Measurements from ENCODE around the gene SDK1.

Gene SDK1

DNA sequence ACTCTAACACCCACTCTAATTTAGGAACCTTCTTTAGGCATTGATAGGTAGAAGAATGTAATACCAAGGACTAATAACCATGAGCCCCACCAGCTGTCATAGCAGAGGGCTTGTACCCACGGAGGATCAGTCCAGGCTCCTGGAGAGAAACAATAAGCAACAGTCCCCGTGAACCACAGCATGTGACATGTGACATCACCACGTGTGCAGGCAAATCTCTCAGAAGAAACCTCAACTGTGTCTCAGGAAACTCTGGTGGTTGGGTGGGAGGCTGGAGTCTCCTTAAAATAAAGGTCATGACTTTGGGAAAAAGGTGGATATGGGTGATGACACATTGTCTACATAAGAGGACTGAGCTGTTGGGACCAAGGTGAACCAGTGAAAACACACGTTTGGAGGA, 727.2 kb downstream of the SDK1 start:
- no peak for DNase-seq

DNA sequence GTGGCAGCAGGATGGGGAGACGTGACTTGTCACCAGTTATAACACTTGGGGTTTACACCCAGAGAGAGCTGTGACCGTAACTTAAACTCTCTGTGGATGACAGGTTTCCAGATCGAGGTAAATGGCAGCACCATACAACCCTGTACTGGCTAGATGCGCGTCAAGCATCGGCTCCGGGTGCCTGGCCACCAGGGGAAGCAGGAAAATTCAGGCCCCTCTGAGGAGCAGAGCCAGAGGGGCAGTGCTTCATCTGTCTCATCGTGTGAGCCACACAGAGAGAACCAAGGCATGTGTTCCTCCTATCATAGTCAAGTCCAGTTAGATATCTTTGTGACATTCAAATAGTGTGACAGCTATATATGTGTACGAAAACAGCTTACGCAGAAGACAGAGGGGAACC, 728.9 kb downstream of the SDK1 start:
- DNase-seq, result no peak

DNA sequence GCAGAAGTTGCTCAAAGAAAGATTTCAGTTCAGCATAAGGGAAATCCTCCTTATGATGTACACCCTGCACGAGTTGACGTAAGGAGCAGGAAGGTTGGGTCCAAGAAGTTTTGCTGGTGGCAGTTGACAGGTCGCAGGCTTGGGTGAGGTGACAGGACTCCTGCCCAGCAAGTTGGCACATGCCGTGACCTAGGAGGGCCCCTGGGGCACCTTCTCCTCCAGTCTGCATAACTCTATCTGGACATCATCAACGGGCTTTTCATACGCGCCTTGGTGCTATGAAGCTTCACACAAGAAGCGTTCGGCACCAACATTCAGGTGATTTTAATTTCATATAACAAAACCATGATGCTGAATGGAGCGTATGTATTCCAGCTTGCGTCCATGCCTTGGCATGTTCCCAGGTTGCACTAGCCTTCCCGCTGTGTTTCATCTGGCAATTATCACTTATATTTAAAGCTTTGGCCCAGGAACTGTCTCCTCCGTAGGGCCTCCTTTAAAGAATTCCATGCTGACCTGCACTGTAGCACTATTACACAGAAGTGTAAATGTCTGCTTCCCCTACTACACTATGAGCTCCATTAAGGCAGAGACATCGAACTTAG, 729.4 kb downstream of the SDK1 start:
- no peak for DNase-seq

DNA sequence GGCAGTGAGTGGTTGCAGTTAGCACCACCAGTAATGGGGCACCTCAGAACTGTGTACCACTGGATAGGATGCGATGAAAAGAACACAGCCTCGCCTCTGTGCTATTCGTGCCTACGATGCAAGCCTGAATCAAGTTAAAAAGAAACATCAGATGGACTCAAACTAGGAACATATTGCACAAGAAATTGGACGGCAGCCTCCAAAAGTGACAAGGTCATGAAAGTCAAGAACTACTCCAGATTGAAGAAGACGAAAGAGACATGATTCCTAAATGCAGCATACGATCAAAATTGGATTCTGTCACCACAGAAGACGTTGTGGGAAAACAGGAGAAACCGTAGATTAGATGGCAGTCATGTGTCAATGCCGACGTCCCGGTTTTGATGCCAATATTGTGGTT, 732.9 kb downstream of the SDK1 start:
- no peak for DNase-seq

DNA sequence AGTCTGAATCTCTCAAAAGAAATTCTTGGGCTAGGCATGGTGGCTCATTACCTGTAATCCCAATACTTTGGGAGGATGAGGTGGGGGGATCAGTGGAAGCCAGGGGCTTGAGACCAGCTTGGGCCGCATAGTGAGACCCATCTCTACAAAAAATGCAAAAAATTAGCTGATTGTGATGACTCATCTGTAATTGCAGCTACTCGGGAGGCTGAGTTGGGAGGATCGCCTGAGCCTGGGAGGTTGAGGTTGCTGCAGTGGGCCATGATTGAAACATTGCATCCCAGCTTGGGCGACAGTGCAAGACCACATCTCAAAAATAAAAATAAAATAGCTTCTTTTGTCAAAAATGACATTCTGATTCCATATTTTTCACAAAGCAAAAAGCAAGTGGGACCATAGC, 736.3 kb downstream of the SDK1 start:
- no peak for DNase-seq

DNA sequence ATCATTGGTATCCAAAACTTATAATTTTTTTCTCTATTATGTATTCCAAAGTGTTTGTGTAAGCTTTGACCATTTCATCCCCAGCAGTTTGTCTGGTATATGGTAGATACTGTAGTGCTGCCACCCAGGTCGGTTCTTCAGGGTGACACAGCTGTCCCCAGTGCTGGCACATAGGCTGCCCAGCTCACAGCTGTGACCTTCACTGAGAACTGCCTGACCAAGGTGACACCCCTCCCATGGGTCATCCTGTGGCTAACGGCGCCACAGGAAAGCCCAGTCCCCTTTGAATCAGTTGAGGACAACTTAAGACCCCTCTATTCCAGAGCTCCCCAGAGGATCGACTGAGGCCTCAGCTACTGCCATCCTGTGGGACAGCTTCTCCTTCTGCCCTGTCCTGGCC, 736.8 kb downstream of the SDK1 start:
- DNase-seq, result no peak

DNA sequence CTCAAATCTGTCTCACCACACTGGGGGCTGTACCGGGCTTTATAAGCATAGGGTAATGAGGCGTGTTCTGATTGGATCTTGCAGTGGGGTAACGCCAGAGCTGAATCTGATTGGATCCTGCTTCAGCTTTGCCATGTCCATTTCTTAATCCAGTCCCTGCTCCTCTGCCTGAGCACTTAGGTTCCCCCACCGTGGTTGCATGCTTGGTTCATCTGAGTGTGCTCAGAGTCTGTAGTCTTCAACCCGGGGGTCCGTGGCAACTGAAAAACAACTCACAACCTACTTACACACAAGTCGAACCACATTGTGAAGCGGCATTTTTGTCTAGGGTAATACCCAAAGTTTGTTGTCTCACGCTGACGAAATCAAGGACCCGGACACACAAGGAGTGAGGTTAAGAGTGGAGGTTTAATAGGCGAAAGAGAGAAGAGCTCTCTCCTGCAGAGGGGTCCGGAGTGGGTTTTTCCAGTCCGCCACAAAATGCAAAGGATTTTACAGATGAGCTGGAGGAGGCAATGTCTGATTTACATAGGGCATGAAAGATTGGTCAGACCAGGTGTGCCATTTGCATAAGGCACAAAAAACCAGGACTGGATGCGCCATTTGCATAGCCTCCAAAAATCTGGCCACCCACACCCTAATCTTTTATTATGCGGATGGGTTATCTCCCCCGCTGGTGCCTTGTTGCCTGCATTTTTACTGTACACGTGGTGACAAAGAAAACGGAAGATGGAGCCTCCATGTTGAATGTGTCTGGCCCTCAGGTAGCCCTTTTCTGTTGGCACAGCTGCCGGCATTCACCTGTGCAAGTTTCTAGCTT, 739.3 kb downstream of the SDK1 start:
- DNase-seq, result no peak

DNA sequence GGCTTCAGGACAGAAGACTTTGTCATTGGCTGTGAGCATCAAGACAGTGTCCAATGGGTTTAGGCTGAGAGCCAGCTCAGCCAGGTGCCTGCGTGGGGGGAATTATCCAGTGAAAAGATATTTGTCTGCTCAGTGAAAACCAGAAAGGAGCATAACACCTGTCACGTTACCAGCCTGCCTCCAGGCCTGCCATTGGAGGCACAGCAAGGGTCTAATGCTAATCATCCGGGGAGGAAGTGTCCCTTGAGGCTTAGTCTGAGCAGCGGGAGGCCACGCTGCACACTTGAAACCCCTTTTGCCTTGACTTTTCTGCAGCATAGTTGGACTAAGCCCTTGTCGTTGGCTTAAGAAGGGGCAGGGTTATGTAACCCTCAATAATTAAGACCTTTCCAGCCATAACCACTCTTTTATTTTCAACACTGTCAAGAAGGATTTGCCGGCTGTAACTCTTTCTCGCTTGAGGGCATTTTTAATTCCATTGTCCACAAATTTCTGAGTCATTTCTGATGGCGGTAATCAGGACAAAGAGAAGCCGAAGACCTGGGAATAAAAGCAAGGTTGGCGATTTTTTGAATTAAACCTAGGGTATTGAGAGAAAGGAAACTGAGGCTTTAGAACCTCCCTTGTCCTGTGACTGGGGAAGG, 741.5 kb downstream of the SDK1 start:
- DNase-seq, result no peak

DNA sequence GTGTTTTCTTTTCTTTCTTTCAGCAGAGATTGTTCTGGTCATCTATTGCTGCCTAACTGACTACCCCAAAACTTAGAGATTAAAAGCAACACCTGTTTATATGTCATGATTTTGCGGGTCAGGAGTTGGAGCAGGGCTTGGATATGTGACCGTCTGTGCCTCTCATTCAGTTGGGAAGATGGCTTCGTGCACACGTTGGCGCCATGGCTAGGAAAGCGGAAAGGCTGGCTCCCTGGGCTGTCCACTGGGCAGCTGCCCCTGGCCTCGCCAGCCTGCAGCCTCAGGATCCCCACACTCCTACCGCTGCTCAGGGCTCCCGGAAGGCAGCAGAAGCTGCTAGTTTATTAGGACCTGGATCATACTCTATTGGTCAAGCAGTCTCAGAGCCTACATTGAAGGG, 742.9 kb downstream of the SDK1 start:
- DNase-seq, result no peak

DNA sequence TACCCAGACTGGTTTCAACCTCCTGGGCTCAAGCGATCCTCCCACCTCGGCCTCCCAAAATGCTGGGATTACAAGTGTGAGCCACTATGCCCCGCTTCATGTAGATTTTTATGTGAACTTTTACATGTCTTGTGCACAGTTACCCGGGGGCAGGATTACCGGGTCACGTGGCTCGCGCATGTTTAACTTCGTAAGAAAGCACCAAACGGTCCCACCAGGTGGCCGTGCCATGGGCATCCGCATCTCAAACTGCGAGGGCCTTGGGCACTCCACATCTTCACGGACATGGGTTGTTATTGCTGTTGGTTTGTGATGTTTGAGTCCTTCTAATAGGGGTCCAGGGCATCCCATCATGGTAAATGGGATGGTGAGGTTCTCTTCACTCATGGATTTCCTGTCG, 744.4 kb downstream of the SDK1 start:
- no peak for DNase-seq

DNA sequence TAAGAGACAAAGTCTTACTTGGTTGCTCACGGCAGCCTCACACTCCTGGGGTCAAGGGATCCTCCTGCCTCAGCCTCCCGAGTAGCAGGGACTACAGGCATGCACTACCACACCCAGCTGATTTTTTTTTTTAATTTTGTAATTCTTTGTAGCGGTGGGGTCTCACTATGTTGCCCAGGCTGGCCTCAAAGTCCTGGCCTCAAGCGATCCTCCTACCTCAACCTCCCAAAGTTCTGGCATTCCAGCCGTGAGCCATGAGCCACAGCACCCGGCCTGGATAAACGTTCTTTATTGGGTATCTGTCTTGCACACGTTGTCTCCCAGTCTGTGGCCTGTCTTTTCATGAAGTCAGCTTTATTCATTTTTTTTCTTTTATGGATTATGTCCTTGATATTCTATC, 744.9 kb downstream of the SDK1 start:
- DNase-seq, result no peak

DNA sequence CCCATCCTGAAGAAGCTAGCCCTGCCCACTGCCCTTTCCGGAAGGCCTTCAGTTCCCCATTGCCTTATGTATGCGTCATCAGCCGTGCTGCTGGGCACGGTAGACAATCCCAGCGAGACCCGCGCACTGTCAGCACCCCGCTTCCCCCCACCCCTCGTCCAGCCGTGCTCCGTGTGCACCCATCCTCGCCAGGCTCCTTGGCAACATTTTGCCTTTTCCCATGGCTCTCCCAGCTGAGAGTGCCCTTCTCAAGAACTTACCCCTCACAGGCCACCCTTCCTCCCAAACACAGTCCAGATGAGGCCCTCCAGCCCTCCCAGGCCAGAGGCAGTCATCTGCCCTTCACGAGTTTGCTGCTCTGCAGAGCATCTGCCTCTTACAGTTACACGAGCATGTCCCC, 747.3 kb downstream of the SDK1 start:
- no peak for DNase-seq

DNA sequence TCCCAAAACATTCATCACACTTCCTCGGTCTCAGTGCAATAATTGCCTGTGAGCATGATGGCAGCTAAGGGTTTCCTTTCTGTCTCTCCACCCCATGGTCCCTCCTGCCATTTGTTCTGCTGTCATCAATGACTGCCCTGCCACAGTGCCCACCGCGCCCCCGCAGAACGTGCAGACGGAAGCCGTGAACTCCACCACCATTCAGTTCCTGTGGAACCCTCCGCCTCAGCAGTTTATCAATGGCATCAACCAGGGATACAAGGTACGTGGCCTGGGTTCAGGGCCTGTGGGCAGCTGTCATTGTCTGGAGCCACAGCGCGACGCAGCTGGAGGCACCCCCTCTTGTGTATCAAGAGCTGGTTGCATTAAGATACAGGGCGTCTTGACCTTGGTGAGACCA, 748.1 kb downstream of the SDK1 start:
- DNase-seq, result no peak

DNA sequence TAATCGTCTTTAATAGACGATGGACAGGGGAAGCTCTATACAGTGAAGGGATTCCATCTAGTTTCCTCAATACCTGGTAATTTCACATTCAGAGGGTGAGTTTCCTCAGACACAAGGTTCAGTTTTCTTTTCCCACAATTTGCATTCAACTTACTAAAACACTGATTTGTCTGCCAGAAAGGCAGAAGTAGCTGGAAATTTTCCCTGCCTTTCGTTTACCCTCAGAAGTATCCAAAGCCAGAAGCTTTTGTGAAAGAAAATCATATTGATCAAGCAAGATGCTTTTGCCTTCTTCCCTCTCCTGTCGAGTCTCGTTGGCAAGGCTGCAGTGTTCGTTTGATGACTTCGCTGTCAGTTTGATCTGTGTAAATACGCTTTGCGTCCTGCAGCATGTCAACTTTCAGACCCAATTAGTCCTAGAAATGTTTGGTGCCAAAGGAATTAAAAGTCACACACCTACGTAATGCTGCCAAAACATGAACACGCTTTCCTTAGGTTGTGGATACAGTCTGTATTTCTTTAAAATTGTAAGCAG, 749.1 kb downstream of the SDK1 start:
- DNase-seq, result no peak

DNA sequence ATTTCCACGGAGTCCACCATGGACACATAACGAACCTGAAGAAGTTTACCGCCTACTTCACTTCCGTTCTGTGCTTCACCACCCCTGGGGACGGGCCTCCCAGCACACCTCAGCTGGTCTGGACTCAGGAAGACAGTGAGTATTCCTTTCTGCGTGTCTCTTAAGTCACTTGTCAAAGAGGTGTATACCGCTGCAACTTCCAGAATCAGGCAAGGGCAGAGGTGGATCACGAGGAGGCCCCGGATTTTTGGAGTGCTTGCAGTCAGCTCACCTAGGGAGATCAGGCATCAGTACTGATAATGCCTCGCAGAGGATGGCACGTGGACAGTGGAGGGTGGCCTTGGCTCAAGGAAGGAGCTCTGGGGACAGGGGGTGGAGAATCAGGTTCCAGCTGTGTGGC, 750.6 kb downstream of the SDK1 start:
- DNase-seq, result no peak

DNA sequence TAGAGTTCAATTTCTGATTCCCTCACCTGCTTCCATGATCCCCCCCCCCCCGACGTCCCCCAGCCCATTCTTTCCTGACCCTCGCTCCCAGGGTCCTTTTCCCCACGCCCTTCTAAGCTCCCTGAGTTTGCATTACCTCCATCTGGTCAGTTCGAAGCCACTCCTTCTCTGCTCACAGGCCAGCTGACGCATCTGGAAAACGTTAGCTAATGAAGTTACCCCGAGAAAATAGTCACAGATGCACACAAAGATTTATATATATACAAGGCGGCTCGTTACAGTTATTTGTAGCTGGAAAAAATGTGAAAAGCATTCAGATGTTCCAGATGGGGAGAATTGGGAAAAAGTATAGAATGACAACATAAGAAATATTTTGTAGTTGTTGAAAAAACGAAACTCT, 751.1 kb downstream of the SDK1 start:
- no peak for DNase-seq

DNA sequence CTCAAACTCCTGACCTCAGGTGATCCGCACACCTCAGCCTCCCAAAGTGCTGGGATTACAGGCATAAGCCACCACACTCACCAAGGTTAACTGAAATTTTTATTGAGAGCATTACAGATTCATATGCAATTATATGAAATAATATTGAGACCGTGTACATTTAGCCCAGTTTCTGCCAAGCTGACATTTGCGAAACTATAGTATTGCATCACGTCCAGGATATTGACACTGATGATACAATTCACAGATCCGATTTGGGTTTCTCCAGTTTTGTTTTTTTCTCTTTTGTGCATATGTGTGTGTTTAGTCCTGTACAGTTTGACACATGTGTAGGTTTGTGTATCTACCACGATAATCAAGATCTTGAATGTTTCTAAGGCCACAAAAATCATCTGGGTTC, 753.1 kb downstream of the SDK1 start:
- no peak for DNase-seq

DNA sequence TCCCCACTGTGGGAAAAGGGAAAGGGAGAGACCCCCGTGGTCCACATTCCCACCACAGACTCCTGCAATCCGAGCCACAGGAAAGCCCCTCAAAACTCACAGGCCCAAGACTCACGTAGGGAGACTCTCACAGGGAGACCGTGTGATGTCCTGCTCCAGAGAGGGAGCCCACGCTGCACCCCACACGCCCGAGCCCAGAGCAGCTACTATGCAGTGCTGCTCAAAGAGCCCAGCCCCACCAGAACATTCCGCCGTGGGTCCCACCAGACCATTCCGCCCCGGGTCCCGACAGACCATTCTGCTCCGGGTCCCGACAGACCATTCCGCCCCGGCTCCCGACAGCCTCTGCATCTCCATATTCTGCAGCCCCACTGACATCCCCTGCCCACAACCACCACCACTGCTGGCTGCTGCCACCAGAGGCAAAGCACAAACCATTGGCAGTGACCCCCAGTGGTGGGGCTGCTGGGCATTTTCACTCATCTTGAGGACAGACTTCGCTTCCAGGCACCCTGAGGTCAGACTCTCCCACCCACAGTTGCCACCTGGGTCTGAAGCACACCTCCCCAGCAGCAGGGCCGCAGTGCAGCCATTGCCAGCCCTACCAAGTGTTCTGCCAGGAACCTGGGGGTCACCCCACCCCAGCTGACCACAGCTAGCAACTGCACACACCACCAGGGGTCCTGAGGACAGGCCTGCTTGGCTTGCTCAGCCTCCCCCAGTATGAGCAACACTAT, 755.7 kb downstream of the SDK1 start:
- no peak for DNase-seq

DNA sequence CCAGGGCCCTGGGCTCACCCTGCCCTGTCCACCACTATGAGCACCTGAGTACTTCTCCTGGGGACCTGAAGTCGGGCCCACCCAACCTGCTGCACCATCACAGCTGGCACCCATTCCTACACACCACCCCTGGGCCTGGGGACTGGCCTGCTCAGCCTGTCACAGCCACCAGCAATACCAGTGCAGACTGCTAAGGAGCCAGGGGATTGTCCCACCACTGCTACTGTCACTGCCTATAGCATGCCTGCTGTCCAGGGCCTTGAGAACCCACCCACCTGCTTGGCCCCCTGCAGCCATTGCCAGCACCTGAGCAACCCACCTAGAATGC, 756.2 kb downstream of the SDK1 start:
- no peak for DNase-seq

DNA sequence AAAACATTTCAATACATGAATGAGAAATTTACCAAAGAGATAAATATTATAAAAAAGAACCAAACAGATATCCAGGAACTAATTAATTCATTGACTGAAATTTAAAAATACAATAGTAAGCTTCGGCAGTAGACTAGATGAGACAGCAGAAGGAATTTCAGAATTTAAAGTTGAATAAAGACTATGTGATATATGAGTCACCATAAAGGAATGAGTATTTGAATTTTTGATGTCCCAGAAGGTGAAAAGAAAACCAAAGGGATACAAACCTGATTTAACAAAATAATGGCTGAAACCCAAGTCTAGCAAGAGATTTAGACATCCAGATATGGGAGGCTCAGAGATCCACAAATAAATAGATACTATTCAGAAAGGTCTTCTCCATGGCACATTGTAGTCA, 757.1 kb downstream of the SDK1 start:
- DNase-seq, result no peak

DNA sequence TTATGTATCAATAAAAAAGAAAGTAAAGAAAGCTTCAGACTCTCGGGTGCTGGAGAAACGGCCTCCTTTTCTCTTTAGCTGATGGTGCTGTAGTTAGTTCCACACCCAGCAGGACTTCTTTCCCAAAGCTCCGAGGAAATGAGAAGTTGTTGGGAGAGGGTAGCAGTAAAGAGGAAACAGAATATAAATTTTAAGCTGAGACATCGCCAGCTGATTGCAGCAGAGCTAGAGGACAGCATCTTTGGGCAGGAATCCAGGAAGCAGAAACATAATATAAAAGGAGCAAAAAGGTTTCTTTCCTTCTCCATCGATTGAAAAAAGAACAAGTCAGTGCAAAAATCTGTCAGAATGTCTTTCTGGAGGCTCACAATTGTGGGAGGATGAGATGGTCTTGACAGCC, 764.1 kb downstream of the SDK1 start:
- DNase-seq, result no peak

DNA sequence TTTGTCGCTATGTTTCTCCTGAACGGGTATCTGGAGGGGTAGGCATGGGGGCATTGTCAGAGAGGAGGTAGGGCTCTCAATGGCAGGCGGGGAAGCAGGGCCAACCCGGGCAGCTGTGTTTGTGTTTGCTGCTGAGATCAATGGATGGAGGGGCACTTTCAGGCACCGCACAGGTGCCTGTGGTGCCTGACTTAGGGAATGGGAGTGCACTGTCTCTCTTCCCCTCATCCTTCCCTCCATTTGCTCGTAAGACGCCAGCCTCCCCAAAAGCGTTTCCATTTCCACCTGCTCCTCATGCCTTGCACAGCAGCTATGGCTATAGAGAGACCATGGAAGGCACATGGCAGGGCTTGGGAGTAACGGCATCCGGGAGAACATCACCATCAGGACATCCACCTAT, 765.2 kb downstream of the SDK1 start:
- no peak for DNase-seq

DNA sequence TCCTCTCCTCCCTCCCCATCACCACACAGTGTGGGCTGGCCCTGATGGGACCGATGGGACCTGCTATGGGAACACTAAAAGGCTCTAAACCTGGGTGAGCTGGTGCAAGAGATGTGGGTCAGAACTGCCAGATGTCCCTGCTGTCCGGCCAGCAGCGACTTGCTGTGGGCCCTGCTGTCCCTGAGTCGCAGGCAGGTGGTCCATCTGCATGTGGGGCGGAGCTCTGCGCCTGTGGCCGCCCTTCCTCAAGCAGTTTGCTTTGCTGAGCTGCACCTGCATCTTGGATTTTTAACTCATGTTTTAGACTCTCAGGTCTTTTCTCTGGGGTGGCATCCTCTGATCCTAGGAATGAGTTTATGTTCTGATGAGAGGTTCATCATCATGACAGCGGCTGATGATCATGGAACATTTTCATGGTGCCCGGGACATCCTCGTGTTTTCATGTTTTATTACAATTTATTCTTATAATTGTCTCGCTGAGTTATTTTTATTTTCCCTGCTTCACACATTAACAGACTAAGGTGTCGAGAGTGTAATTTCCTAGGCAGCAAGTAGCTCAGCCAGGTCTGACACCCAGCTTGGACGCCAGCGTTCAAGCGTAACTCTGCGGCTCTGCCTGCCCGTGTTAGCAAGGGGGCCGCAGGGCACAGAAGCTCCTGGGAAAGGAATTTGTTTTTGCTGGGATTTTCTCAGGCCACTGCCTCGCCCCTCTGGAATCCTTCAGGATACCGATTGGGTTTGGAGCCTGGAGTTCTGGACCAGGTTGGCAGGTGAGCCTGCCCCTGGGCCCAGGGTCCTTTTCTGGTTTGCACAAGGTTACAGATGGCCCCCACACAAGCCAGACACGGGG, 765.8 kb downstream of the SDK1 start:
- DNase-seq, result no peak

Measured in stimulated activated CD4-positive, alpha-beta T cell treated with anti-CD3 and anti-CD28 coated beads, Interleukin-4, amount 100 ng/mL, for 4 hours (primary cell).